HG03521 (cell line): Measurements from ENCODE around the gene MOV10L1.

Source experiments
- ATAC-seq: cut with Tn5 transposase; IDR thresholded peaks from one replicate; pipeline ENCODE4 v1.9.1; 2021; ENCODE audit warnings: mild to moderate bottlenecking, moderate library complexity; ENCODE audit not compliant: unreplicated experiment

The MOV10L1 gene

DNA sequence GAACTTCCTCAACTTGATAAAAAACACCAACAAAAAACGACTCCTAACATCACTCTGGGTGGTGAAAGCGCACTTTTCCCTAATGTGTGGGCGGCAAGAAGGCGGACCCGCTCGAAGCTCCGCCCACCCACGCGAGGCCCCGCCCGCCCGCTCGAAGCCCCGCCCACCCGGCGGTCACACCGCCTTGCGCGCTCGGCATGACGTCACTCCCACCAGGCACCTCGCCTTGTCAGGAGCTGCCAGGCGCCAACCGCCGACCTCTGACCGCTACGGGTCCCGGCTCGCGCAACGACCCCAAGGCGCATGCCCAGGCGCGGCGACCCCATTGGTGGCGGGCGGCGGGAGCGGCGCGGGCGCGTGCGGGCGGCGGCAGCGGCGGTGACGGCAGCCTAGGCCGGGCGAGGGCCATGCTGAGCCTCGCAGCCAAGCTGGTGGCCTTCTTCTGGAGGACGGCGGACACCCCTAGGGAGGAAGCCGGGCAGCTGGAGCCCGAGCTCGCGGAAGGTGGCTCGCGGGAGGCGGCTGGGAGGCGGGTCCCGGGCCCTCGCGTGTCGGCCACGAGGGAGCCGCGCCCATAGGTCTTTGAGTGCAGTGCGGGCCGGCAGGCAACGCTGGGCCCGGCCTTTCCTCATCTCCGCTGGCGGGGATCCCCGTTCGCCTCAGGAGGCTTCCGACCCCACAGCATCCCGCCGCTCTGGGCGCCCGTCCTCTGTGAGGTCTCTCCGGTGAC lies at the start of gene MOV10L1:
Gene MOV10L1 (plus strand): TSS at position 325 of the 730 bp plus-strand sequence. CDS start 83 bp downstream, at position 408.
- ATAC-seq = no peak

- no peak for ATAC-seq
Observed at GRCh38 chr22:50040717-50041116, 49.1 kb upstream of the MOV10L1 start.

DNA sequence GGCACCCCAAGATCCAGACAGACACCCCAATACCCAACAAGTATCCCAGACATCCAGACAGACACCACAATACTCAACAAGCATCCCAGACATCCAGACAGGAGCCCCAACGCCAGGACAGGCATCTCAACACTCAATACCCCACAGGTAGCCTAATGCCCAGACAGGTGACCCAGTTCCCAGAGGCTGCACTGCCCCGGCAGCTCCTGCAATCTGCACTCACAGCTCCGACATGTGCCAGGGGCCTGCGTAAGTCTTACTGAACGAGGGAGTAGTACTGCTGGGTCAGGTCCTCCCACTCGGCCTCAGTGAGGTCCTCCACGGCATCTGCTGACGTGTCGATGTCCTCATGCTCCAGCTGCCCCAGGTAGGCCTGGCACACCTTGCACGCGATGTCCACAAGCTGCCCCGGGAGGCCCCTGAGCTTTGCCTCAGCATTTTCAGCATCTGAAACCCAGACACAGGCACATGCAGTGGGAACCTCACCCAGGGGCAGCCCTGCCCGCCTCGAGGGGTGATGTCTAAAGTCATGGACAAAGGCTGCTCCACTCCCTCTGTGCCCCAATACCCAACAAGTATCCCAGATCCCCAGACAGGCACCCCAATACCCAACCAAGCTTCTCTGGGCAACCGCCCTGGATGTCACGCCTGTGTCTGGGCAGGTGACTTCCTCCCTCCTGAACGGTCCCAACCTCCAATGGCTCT lies 48.3 kb upstream of the MOV10L1 start:
- ATAC-seq = no peak

DNA sequence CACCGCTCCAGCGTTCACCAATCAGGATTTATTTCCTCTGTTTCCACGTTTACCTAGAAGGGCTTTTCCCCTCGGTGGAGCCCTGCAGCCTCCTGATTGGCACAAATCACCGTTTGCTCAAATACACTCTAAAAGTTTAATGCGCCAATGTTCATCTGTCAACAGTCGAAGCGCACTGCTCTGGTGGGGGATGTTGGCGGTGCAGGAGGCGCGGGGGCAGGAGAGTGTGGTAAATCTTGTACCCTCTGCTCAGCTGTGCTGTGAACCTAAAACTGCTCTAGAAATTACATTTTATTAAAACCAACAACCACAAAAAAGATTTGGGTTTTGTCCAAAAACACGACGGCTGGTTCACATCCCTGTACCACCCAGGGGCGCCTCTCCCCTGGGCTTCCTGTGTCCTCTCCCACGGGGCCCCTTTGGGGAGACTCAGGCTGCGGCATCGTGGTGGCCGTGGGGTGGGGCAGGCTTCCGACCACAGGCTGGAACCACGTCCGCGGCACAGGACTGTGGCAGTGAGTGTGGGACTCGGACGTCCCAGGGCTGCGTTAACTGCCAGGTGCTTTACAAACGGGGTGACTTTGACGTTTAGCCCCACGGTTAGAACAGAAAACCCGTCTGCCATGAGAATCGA lies 45.2 kb upstream of the MOV10L1 start:
- no peak for ATAC-seq

- ATAC-seq = no peak
Observed at GRCh38 chr22:50045211-50046018, 44.4 kb upstream of the MOV10L1 start.

GRCh38 chr22:50046019-50046415 lies 43.8 kb upstream of the MOV10L1 start:
- no peak for ATAC-seq

DNA sequence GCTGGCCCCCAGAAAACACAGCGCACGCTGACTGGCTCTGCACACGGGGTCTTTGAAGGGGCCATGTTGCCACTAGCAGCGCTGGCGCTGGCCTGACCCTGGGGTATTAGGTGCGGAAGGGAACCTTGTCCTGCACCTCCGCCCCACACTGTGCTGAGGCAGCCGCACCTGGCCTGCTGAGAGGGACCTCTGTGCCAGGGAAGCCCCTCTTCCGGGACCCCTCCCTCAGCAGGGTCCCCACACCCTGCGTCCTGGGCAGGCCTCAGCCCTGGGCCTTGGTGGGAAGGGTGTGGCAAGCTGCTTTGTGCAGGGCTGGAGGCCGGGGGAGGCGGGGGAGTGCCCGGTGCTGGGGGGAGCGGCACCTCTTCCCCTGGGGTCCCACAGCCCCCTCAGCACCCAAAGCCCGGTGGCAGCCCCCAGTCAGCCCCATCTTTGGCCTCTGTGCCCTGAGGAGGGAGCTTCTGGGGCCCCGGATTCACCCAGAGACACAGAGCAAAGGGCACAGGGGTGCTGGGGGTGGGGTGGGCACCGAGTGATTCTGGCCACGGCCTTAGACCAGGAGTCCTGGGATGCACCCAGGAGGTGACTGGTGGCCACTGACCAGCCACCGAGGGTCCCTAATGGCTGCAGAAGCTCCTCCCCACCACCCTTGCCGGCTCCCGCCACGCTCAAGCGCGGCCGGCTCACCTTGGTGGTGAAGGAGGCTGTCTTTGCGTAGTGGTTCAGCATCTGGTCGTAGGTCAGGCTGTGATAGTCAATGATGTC lies 43.1 kb upstream of the MOV10L1 start:
- ATAC-seq = no peak

GRCh38 chr22:50047346-50047745 lies 42.5 kb upstream of the MOV10L1 start:
- ATAC-seq = no peak

DNA sequence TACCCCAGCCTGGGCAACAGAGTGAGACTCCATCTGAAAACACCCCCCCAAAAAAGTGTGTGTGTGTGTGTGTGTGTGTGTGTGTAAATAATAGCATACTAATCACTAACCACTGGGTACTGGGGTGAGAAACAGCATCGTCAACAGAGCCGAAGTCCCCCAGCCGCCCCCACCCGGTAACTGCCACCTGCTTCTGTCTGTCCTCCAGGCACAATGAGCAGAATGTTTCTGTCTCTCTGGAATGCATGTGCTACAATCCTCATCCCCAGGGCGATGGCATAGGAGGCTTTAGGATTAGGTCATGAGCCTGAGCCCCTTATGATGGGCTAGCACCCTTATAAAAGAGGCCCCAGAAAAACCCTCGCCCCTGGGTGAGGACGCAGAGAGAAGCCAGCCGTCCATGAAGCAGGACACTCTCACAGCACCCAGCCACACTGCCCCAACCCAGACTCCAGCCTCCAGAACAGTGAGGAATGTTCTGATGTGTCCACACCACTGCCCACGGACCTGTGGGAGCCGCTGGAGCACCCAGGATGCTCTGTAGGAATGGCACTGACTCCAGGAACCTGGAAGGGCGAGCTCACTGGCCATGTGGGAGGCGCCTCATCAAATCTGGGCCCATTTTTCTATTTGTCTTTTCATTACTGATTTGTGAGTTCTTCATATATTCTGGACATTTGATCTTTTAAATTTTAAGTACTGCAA lies 41.6 kb upstream of the MOV10L1 start:
- ATAC-seq = no peak

- no peak for ATAC-seq
Observed at GRCh38 chr22:50048836-50049235, 41.0 kb upstream of the MOV10L1 start.

DNA sequence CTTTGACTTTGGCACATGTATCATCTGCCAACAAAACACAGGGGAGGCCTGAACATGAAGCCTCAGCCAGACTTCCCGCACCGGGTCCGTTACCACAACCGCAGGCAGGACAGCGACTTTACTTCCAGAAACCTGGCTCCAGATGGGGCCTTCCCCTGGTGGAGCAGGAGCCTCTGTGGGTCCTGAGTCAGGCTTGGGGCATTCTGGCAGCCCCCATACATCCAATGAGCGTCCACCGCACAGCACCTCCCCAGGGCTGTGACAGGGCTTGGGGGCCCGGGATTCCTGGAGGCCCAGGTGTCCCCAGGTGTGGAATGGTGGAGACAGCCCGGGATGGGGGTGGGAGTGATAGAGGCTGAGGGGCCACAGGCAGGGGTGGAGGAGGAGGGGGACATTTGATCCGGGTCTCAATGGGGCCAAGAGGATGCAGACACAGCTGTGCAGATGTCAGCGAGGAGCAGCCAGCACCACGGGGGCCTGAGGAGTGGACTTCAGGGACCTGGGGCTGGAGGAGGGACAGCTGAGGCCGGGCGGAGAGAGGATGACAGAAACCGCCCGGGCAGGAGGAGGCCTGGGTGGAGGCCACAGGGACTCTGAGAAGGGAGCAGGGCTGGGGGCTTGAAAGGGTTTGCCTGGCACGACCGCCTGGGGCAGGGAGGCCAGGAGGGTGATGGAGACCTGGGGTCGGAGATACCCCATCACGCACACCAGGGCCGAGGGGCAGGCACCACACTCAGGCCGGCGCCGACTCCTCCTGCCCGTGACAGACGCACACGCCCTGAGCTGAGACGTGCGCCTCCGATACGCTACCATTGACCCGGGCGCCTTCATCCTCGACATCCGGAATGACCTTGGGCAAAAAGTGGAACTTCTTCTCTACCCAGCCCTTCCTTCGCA lies 40.3 kb upstream of the MOV10L1 start:
- ATAC-seq = no peak

- no peak for ATAC-seq
Observed at GRCh38 chr22:50051930-50052329, 37.9 kb upstream of the MOV10L1 start.

- no peak for ATAC-seq
Observed at GRCh38 chr22:50053861-50054260, 35.9 kb upstream of the MOV10L1 start.

DNA sequence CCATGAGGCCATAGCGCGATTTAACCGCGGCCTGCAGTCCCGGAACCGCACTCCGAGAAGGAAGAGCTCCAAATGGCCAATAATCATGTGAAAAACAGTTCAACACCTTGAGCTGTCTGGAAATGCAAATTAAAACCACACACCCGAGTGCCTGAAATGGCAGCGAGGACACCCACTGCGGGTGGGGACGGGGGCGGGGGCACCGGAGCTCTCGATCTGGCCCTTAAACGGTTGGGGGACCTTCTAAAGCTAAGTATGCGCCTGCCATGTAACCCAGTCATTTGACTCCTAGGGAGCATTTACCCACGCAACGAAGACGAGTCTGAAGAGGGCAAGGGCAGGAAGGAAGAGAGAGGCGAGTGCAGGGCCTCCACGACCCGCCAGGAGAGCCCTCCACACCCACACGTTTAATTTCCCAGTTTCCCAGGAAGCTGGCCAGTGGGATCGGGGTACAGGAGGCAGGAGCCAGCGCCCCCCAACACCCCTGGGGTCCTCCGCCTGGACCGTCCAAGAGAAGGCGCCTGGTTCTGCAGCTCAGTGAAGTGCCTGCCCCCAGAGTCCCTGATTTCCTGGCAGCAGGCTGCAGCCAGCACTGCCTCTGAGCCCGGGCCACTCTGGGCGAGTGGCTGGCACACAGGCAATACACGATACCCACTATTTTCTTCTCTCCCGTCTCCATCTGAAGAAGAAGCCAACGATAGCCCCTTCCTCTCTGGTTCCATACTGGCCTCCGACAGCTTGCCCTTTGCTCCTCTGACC lies 33.4 kb upstream of the MOV10L1 start:
- no peak for ATAC-seq

DNA sequence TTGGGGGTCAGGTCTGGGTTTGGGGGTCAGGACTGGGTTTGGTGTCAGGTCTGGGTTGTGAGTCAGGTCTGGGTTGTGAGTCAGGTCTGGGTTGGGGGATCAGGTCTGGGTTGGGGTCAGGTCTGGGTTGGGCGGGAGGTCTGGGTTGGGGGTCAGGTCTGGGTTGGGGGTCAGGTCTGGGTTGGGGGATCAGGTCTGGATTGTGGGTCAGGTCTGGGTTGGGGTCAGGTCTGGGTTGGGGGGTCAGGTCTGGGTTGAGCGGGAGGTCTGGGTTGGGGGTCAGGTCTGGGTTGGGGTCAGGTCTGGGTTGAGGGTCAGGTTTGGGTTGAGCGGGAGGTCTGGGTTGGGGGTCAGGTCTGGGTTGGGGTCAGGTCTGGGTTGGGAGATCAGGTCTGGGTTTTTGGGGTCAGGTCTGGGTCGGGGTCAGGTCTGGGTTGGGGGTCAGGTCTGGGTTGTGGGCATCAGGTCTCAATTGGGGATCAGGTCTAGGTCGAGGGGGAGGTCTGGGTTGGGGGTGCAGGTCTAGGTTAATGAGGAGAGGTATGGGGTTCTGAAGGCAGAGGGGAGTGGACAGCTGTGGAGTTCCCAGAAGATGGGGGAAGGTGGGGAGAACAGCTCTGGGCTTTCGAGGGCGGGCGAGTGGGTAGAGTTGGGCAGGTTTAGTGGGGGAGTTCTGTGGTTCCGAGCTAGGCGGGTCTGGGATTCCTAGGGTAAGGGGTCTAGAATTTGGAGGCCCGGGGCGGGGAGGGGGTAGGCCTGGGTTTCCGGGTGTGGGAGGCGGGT lies 32.3 kb upstream of the MOV10L1 start:
- ATAC-seq = no peak

- no peak for ATAC-seq
Observed at GRCh38 chr22:50058061-50058905, 31.5 kb upstream of the MOV10L1 start, which contains the start of gene TTLL8. TSS of gene TTLL8 (minus strand) at chr22:50058298.
